PFSK-1 (cell line): ENCODE measurements around the gene TLE4.

Experiments
- FOXP2 ChIP-seq: optimal IDR thresholded peaks from 2 replicates; pipeline ENCODE3; 2011; ENCODE audit warnings: borderline replicate concordance, control low read depth, inconsistent platforms; ENCODE audit not compliant: insufficient read depth; ENCODE audit errors: extremely low read length, extremely low read depth
- POLR2AphosphoS5 ChIP-seq: IDR thresholded peaks from 2 replicates; pipeline ENCODE4 v1.6.1; 2012; ENCODE audit warnings: low read depth, mild to moderate bottlenecking, control low read depth, low read length, moderate library complexity
- REST ChIP-seq, 2 experiments: IDR thresholded peaks; 2 replicates each; pipeline versions ENCODE4 v1.6.1 to v1.8.0; 2011 to 2012; ENCODE audit warnings: low read depth in 2 of 2, low read length in 2 of 2, control low read depth in 1 of 2, inconsistent platforms in 1 of 2, mild to moderate bottlenecking in 1 of 2, moderate library complexity in 1 of 2; ENCODE audit not compliant: insufficient read depth in 1 of 2
- SIN3A ChIP-seq: IDR thresholded peaks from 2 replicates; pipeline ENCODE4 v1.6.1; 2012; ENCODE audit warnings: mild to moderate bottlenecking, low read length, moderate library complexity, borderline replicate concordance; ENCODE audit not compliant: insufficient read depth
- TAF1 ChIP-seq: IDR thresholded peaks from 2 replicates; pipeline ENCODE4 v1.6.1; 2012; ENCODE audit warnings: low read length, control low read depth, borderline replicate concordance; ENCODE audit not compliant: insufficient read depth

Gene TLE4

DNA sequence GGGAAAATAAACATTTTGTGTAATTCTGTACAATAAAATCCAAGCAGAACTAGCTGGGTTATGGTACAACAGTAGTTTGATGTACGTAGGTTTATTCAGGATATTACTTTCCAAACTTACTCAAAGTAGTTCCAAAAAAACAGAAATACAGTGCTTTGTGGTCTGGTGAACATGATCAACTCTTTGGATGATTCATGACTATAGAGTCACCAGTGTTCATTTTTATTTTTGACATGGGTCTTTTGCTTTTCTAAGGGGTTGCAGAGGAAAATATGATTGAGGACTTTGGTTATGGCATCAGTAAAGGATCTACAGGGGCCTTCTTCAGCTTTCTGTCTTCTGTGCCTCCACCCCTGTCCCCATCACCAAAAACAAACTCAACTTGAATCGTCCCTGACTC is 127.2 kb downstream of the TLE4 start:
- TF ChIP-seq REST (IDR thresholded peaks at IDR 0.05; ENCODE audit: insufficient read depth in 1 of 2, low read depth in 2 of 2, low read length in 2 of 2) (no peak), TAF1 (no peak), POLR2AphosphoS5 (no peak), SIN3A (no peak), FOXP2 (no peak)

- TF ChIP-seq TAF1 = no peak
- TF ChIP-seq POLR2AphosphoS5 = no peak
- no peak for TF ChIP-seq SIN3A
- no peak for TF ChIP-seq REST (IDR thresholded peaks at IDR 0.05; ENCODE audit: insufficient read depth in 1 of 2, low read depth in 2 of 2, low read length in 2 of 2)
- no peak for TF ChIP-seq FOXP2
Measured at GRCh38 chr9:79699479-79699878, 127.7 kb downstream of the TLE4 start.

GRCh38 chr9:79700607-79701360 is 129.0 kb downstream of the TLE4 start:
- TF ChIP-seq TAF1 (no peak), REST (IDR thresholded peaks at IDR 0.05; ENCODE audit: insufficient read depth in 1 of 2, low read depth in 2 of 2, low read length in 2 of 2) (no peak), SIN3A (no peak), FOXP2 (no peak), POLR2AphosphoS5 (no peak)

GRCh38 chr9:79701651-79702050 is 129.9 kb downstream of the TLE4 start:
- TF ChIP-seq POLR2AphosphoS5 (no peak), REST (IDR thresholded peaks at IDR 0.05; ENCODE audit: insufficient read depth in 1 of 2, low read depth in 2 of 2, low read length in 2 of 2) (no peak), TAF1 (no peak), SIN3A (no peak), FOXP2 (no peak)

DNA sequence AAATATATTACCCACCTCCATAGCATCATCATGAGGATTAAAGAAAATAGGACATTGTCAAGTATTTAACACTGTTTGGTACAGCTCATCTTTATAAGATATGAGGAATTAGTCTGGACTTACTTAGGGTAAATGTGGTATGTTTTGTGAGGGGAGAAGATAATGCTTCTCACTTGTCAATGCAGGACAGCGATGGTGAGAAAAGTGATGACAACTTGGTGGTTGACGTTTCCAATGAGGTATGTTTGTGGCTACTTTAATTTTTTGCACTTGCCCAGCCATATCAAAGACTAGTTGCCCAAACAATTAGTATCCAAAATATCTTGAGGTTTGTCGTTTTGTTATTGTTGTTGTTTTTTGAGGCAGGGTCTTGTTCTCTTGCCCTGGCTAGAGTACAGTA is 133.9 kb downstream of the TLE4 start:
- TF ChIP-seq SIN3A = no peak
- no peak for TF ChIP-seq TAF1
